Prostate gland (tissue), 2 donors: Measurements from ENCODE around the gene MATN1.

Experiments
- CTCF ChIP-seq, 4 experiments: fragments of 200-600 bp in 2 of 4; fragments of 450-650 bp in 2 of 4; sonication (generic) in 2 of 4; IDR thresholded peaks; 1 replicate in 3 of 4; 2 replicates in 1 of 4; pipeline ENCODE4 v1.5.1; 2016 to 2019; ENCODE audit warnings: antibody characterized with exemption in 4 of 4, mild to moderate bottlenecking in 2 of 4, moderate library complexity in 2 of 4
- POLR2A ChIP-seq: fragments of 450-650 bp; IDR thresholded peaks from one replicate; pipeline ENCODE4 v1.6.1; 2016; ENCODE audit warnings: antibody characterized with exemption, mild to moderate bottlenecking
- POLR2AphosphoS5 ChIP-seq: sonication (generic); formaldehyde crosslinking; IDR thresholded peaks from one replicate; pipeline ENCODE4 v1.6.1; 2017; ENCODE audit warnings: antibody characterized with exemption

- TF ChIP-seq CTCF (IDR thresholded peaks at IDR 0.05) (no peak), POLR2A (no peak), POLR2AphosphoS5 (no peak)
These were observed 31.9 kb downstream of the MATN1 start for GRCh38 chr1:30691480-30691879.
